GM18502 (cell line): ENCODE results near the gene TERT.

Experiments
- ATAC-seq: cut with Tn5 transposase; IDR thresholded peaks from one replicate; pipeline ENCODE4 v1.9.1; 2021; ENCODE audit warnings: mild to moderate bottlenecking; ENCODE audit not compliant: unreplicated experiment, poor library complexity

Gene TERT

GRCh38 chr5:1320436-1321344, 25.8 kb upstream of the TERT start:
- no peak for ATAC-seq

DNA sequence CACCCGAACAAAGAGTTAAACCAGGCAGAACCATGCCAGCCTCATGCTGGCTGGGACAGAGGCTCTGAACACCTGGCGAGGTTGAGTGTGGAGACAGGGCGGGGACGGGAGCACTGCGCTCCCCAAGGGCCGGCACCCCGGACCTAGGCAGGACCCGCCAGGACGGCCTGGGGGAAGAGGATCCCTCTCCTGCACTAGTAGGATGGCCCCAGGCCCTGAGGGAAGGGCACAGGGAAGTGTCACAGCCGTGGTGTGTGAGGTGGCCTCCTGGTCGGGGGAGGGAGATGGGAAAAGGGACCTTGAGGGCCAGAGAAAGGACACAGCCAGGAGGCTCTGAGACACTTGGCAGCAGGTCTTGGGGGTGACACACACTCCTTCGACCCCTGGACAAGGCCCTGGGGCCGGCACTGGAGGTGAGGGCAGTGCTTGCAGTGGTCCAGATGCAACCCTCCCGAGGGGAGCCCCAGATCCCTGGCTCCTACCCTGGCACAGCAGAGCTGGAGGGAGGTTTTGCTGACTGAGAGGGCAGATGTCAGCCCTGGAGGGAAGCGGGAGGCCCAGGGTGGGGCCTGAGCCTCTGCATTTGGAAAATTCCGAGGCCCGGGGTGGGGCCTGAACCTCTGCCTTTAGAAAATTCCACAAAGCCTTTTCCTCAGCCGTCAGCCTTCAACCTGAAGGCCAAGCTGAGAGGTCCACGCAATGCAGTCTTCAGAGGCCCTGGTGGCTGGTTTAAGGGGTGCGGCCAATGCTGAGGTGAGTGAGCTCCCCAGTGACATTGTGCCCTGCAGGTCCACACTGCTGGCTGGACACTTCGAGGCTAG, 24.8 kb upstream of the TERT start:
- no peak for ATAC-seq

DNA sequence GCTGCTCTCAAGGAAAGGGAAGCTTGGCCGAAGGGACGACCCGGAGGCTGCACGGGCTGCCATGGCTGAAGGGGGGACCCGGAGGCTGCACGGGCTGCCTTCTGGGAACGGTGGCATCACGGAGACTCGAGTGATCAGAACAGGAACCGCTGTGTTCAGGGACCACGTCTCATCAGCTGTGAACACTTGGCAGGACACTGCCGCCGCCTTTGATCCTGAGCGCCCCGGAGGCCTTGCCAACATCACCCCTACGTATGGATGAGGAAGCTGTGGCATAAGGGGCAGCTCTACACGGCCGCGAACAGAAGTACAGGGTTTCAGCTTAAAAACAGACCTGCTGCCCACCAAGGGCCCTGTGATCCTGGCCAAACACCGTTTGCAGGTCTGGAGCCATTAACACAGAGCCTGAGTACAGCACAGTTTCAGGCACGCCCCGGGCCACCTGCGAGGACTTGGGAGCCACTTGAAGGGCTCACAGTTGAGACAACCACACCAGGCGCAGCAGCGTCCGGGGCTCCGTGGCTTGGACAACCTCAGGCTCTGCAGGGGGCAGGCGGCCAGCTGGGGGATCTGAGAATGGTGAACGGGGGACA, 23.9 kb upstream of the TERT start:
- ATAC-seq = no peak

- no peak for ATAC-seq
Measured at GRCh38 chr5:1317921-1318565, 23.2 kb upstream of the TERT start.

- ATAC-seq = no peak
Measured at GRCh38 chr5:1316588-1317340, 21.9 kb upstream of the TERT start.

GRCh38 chr5:1315709-1316587, 21.1 kb upstream of the TERT start:
- peak; percentile 61 for ATAC-seq

GRCh38 chr5:1315018-1315708, 20.3 kb upstream of the TERT start:
- peak; percentile 0 for ATAC-seq

DNA sequence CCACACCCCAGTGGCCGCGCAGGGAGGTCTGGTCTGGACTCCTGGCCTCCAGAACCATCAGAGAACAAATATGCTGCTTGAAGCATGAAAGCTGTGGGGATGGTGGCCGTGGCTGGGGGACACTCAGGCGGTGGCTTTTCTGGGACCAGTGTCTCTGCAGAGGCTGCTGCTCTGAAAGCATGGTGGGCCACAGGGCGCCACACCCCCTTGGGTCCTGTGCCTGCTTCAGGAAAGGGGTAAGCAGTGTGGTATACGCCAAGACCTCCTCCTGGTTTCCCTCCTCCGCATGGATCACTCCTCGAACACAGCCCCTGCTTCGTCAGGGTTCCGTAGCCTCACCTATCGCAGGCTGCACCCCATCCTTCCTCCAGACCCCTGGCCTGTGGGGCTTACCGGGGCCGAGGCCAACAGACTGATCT, 19.7 kb upstream of the TERT start:
- no peak for ATAC-seq

DNA sequence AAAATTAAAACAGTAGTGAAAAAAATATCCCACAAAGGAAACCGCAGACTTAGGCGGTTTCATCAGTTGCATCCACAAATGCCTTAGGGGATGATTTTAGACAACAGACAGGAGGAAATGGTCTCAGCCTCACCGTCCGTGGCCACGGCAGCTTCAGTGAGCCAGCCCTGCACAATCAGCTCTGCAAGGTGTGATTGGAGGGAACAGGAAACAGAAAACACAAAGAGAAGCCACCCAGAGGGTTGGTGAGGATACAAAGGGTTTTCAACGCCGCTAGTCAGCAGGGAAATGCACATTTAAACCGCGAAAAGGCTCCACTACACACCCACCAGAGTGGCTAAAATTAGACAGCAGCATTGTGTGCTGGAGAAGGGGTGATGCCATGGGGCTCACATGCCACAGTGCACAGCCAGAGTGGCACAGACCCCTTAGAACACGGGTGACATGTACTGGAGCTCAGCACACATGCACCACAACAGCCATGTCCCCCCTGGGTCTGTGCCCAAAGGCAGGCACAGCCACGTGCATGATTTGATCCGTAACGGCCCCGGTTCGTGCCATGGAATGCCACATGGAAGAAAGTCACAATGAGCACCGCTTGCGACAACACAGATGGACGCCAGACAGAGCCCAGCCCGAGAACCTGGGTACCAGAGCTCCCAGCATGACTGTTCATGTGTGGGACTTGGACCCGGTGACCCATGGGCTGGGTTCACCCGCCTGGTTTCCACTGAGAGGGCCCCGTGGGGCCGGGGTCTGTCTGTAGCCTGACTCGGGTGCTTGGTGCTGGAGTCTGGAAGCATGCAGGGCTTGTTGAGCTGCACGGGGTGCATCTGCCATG, 18.3 kb upstream of the TERT start:
- ATAC-seq = peak; percentile 80

DNA sequence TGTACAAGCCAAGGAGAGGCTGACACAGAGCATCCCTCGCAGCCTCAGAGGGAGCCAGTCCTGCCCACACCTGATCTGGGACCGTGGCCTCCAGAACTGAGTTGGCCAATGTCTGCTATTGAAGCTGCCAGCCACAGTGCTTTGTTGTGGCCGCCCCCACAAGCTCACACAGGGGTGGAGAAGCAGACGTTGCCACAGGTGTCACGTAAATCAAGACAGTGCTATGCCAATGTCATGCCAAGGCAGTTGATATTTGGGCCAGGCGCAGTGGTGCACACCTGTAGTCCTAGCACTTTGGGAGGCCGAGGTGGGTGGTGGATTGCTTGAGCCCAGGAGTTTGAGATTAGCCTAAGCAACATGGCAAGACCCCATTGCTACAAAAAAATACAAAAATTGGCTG, 17.3 kb upstream of the TERT start:
- ATAC-seq = no peak

DNA sequence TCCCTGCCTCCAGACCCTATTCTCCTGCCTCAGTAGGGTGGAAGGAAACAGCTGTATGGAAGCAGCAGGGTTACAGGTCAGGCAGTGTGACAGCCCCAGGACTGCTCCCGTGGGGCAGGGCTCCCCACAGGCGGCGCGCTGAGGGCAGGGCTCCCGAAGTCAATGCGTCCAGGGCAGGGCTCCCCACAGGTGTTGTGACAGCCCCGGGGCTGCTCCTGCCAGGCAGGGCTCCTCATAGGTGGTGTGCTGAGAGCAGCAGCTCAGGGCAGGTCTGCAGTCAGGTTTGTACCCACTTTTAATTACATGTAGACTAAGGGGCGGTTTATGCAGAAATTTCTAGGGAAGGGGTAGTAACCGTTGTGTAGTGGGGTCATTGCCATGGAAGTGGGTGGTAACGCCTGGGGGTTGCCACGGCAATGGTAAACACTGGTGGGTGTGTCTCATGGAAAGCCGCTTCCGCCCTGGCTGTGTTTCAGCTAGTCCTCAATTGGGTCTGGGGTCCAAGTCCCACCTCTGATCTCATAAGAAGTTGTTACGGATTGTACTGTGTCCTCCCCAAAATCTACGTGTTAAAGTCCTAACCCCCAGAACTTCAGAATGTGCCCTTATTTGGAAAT, 16.7 kb upstream of the TERT start:
- ATAC-seq = no peak

GRCh38 chr5:1310118-1310517, 15.2 kb upstream of the TERT start:
- ATAC-seq = no peak

- no peak for ATAC-seq
Measured at GRCh38 chr5:1304033-1304432, 9.2 kb upstream of the TERT start.

DNA sequence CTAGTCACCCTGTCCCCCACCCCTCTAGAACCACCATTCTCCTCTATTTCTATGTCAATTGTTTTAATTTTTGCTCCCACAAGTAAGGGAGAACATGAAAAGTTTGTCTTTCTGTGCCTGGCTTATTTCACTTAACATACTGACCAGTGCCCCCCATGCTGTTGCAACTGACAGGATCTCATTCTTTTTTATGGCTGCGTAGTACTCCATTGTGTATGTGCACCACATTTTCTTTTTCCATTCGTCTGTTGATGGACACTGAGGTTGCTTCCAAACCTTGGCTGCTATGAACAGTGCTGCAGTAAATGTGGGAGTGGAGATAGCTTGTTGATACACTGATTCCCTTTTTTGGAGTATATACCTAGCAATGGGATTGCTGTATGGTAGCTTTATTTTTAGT, 7.4 kb upstream of the TERT start:
- no peak for ATAC-seq

GRCh38 chr5:1300581-1301083, 5.8 kb upstream of the TERT start:
- no peak for ATAC-seq

GRCh38 chr5:1299961-1300360, 5.1 kb upstream of the TERT start:
- no peak for ATAC-seq

GRCh38 chr5:1299511-1299850, 4.6 kb upstream of the TERT start:
- ATAC-seq = no peak
